HTR-8/SVneo (cell line): Measurements from ENCODE around the gene NINJ2.

Source experiments
- DNase-seq: peaks from one replicate; pipeline ENCODE4 v3.0.0; 2011; ENCODE audit warnings: low spot score, mixed read lengths; ENCODE audit not compliant: insufficient read length
- FAIRE-seq: peaks from 2 replicates; lab custom pipeline; 2011; peaks lifted over from hg19 to GRCh38; lab: Jason Lieb, UNC

NINJ2 gene

GRCh38 chr12:674272-674781 lies 11.1 kb upstream of the NINJ2 start:
- FAIRE-seq: no peak
- DNase-seq: no peak

GRCh38 chr12:673849-674248 lies 10.6 kb upstream of the NINJ2 start:
- FAIRE-seq (no peak), DNase-seq (no peak)

- FAIRE-seq (no peak), DNase-seq (no peak)
These were observed 6.3 kb upstream of the NINJ2 start for GRCh38 chr12:669576-669945.

DNA sequence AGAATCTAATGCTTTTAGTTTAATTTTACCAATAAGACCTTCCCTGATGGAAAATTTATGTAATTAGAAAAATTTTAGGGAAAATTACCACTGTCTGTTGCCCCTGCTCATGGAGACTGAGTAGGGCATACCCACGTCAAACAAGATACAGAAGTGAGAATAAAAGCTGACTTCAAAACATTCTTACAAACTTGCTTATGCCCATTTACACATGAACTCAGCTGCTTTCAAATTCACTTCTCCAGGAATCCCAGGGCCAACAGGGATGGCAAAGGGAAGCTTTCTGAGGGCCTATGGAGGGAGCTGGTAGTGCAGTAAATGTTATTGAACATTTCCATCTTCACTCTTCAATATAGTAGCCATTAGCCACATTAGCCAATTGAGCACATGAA lies 4.8 kb upstream of the NINJ2 start:
- FAIRE-seq (no peak), DNase-seq (no peak)

DNA sequence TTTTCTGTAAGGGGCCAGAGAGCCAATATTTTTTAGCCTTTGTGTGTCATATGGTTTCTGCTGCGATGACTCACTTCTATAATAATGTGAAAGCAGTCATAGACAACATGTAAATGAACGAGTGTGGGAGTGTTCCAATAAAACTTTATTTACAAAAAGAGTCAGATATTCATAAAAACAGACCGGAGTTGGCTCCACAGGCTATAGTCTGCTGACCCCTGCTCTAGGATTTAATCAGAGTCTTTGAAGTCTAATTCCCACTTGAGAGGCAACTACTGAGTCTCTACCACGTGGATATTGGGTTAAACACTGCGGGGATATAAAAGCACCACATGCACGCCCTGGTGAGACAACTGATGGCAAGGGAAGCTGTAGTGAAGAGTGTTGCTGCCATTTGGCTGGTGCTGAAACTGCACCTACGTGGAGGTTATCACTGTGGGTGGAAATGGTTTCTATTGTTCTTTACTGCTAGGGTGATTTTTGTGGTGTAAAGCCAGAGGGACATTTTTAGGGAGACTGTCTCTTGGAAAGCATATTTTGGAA lies 3.6 kb upstream of the NINJ2 start:
- DNase-seq: no peak
- FAIRE-seq: no peak

DNA sequence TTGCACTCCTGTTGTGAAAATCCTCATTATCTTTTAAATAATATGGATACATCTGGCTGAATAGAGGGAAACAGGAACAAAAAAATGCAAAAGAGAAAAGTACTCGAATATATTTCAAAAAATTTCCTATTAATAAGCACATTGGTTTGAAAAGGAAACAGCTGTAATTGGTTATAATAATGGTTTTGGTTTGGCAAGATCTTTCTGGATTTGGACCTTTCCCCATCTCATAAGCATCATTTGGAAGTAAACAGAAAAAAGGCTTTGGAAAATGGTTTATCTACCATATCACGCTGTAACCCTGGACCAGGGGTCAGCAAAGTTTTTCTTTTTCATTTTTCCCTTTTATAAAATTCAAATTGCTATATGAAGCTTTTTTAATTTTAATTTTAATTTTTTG lies 2.8 kb upstream of the NINJ2 start:
- no peak for FAIRE-seq

DNA sequence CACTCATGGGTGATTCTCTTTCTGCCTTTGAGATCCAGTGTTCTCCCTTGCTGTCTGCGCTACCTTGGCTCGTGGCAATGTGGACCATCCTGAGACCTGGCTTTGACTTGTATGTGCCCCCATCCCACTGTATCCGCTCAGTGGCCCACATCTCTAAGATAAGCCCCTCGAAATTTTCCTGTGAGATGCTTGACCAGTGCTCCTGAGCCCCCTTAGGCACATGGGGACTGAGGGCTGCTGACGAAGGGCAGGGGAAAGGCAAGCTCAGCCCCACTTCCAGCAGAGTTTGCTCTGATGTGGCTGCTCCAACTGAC lies 1.5 kb upstream of the NINJ2 start:
- FAIRE-seq: no peak
- no peak for DNase-seq

More for the DNA sequence above, 2.8 kb upstream of the NINJ2 start:
- DNase-seq: no peak

- no peak for FAIRE-seq
- DNase-seq: no peak
These were observed 982 bp upstream of the NINJ2 start for GRCh38 chr12:664075-664778.

DNA sequence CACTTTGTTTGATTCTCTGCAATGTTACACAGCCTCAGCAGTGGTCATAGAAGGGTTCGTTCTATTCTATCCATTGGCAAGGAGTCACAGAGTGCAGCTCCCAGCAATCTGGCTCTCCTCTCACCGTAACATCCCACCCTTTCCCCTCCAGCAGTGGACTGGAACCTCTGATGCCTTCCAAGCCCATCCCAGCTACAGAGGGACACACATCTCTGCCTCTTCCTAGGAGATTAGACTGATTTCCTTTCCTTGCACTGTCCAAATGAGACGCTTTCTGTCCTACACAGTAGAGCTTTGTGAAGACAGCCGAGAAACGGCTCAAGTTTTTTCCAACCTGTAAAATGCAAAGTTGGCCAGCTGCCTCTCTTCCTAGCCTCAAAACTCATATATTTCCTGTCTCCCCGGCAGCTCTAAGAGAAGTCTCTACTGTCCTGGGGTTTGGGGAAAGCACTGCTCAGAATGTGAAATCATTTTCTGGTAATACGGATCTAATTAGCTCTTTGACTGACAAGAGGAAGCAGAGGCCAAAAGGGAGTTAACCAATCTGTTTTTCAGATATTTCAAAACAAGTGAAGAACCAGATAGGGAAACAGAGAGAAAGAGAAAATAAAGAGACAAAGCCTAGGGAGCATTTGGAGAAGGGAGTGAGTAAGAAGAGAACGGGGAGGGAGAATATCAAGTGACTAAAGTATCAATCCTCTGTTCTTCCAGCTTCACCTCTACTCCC lies 516 bp downstream of the NINJ2 start:
- FAIRE-seq (no peak), DNase-seq (no peak)

DNA sequence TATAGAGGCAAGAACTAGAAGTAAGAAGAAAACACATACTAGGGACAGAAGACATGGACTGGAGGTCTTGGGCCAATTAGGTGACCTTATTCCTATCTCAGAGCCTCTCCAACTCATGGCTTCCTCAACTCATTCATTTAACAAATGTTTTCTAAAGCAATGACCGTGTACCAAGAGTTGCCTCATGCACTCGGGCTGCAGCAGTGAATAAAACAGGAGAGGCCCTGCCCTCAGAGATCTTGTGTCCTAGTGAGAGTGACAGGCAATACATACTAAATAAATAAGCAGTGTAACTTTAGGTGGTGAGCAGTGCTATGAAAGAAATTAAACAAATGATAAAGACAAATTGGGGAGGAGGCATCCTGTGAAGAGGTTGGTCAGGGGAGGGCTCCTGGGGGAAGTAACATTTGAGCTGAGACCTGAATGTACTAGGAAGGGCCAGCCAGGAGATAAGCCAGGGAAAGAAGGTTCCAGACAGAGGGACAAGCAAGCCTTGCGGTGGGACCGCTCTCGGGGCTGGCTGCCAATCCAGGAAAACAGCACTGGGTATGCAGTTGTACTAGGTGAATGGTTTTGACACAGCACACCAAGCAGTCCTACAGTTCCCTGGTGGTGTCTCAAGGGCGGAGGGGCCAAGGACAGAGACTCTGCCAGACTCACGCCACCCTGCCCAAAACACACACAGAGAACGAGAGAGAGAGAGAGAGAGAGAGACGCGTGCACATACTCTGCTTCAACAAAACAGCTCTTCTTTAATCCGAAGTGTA lies 1.3 kb downstream of the NINJ2 start:
- DNase-seq: no peak
- no peak for FAIRE-seq

DNA sequence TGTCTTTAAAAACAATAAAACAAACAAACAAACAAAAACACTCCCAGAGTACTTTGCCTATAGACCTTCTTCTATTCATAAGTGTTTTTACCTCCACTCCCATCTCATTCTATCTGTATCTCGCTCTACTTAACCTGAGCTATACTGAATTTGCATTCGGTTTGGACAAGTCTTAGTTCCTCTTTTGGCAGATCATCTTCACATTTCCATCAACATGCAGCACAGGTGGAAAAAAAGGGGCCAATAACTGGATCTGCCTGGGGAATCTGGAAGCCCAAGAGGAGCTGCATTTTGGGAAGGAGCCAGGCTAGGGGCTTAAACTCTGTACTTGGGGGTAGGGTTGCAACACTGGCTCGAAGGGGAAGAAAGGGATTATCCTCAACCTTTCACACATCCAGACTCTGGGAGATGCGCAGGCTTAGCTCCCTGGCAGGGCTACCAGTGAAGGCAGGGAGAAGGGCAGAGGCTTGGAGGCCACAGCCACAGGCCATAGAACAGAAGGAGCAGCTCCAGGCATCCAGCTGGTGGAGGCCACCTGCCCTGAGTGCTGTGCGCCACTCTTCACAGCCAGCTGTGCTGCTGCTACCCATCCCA lies 4.1 kb downstream of the NINJ2 start:
- FAIRE-seq (no peak), DNase-seq (no peak)

DNA sequence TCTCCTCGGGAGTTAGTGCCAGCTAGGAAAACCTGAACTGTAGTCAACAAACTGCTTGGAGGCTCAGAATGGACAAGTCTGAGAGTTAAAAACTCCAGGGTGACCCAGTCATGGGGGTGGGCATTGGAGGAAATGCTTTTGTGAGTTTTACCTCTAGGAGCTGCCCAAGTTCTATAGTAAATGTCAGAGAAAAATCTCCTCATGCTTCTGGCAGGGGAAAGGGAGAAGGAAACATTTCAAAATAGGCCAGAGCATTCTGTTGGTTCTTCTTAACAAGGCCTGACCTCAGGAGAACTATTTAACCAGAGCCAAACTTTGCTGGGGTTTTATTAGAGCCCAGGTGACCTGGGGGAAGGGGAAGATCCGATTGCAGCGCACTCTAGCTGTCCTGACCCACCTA lies 12.3 kb downstream of the NINJ2 start:
- DNase-seq (no peak), FAIRE-seq (no peak)

DNA sequence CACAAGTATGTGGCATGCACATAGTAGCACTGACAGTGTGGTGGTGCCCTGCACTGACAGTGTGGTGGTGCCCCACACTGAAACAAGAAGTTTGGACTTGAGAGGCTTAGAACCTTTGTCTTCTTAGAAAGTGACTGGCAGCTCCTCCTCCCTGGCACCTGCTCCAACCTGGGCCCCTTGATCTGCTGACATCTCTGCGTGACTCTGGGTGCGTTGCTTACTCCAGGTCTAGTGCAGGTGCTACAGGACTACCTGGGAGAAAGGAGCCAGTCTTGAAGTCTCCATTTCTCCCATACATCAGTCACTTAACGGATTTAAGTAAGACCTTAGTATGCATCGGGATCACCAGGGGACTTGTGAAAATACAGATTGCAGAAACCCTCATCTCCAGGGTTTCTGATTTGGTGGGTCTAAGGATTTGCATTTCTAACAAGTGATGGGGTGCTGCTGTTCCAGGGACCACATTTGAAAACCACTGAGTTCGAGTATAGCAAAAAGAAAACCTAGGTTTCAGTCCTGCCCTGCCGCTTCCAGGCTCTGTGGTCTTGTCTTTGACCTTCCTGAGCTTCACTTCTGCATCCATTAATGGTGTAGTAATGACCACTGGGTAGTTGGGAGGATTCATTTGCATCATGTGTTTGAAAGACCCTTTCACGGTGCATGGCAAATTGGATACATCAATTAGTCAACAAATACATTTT lies 15.7 kb downstream of the NINJ2 start:
- DNase-seq (no peak), FAIRE-seq (no peak)

GRCh38 chr12:646442-647384 lies 16.5 kb downstream of the NINJ2 start:
- DNase-seq: no peak
- FAIRE-seq: no peak

DNA sequence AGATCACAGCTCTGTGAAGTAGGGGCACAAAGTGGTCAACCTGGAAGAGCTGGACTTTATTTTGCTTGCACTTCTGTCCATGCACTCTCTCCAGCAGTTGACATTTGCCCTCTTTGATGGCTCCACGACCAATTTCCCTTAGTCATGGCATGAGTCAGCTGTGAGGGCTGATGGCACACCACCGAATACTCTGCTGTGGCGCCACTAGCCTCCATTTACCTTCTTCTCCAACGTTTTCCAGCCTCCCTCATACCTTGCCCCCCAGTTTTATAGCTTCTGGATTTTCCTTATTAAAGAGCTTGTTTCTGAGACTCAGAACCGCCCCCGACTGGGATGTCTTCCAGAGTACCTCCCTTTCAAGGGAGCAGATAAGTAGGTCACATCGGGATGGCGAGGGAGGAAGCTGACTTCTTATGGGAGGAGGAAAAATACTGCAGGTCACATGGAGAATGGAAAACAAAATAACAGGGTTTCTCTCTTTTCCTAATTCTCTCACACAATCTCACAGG lies 17.6 kb downstream of the NINJ2 start:
- FAIRE-seq (no peak), DNase-seq (no peak)

DNA sequence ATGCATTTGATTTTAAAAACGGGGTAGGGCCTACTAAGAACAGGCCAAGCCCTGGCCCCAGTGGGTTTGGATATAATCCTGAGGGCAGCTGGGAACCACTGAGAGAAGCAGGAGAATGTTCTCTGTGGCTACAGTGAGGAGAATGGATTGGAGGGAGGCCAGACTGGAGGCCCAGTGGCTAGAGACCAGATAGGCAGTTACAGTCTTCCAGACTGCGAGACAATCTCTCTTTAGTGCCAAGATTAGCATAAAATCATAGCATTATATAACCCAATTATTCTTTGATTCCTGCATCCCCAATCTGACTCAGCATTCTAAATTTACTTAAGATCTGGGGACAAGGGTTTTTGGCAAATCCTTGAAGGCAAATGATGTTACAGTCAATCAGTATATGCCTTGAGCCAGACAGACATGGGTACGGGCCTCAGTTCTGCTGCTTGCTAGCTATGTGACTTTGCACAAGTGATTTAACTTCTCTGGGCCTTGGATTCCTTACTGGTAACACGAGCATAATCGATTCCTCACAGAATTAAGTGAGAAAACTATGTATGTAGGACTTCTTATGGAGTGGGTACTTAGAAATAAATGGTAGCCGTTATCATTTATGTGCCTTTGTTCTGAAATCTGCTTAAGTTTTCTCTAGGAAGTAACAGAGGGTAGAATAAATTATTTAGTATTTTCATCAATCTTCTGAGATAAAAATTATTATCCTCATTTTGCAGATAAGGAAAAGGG lies 18.3 kb downstream of the NINJ2 start:
- FAIRE-seq: no peak
- DNase-seq: no peak

GRCh38 chr12:644303-644639 lies 19.0 kb downstream of the NINJ2 start:
- DNase-seq (no peak), FAIRE-seq (no peak)
